GM19463 (cell line): ENCODE results near the gene PPP1R8.
"Not testable (repeated sequence)": the region's sequence is repeated elsewhere in the genome, so short reads cannot be mapped to it uniquely, and the experiment has no call there.

Experiments used
- ATAC-seq: cut with Tn5 transposase; IDR thresholded peaks from one replicate; pipeline ENCODE4 v1.9.1; 2021; ENCODE audit warnings: mild to moderate bottlenecking, moderate library complexity; ENCODE audit not compliant: unreplicated experiment

The PPP1R8 gene

DNA sequence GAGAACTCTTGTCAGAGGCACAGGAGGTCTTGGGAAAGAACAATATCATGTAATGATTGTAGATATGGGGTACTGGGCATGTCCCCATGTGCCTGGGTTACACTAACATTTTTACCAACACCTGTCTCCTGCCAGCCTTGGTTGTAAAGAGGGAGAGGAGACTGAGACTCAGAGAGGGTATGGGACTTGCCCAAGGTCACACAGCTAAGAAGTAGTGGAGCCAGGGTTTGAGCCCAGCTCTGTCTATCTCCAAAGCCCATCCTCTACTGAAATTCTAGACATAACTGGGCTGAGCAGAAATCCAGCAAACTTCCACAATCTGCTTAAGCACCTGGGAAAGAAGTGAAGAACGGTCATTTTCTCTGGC, 39.1 kb downstream of the PPP1R8 start:
- no peak for ATAC-seq

- not testable (repeated sequence) for ATAC-seq
Measured at GRCh38 chr1:27871076-27871475, 40.5 kb downstream of the PPP1R8 start.

GRCh38 chr1:27872059-27872801, 41.6 kb downstream of the PPP1R8 start, which contains the start of gene THEMIS2:
THEMIS2 (plus strand) TSS chr1:27872544; CDS start chr1:27872572, 28 bp downstream.
- ATAC-seq, result no peak

DNA sequence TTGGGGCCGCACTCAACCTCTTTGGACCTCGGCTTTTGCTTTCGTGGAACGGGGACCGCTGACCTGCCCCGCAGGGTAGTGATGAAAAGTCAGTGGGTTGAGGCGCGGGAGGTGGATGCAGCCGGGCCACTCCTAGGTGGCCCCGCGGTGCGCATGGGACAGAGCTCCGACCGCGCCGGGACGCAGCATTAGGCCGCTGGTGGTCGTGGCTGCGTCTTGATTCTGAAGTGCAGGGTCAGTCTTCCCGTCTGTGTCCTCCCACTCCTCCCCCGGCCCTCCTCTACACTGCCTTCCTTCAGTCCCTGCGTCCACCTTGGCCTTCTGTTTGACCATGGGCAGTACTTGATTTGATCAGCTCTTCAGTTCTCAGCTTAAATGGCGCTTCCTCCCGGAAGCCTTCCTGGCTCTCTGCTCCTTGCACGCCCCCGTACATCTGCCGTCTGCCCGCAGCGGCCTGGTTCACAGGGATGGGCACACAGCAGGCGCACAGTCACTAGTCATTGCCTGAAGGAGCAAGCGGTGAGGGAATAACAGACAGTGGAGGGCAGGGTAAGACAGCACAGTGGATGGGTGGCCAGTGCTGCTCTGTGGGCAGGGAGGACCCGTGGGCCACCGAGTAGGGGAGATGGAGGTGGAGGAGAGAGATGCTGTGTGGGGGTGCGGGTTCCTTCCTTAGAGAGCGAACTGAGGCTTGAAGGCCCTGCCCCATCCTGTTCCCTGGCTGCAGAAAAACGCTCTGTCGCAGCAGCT, 42.4 kb downstream of the PPP1R8 start:
- no peak for ATAC-seq

GRCh38 chr1:27873671-27874384, 43.2 kb downstream of the PPP1R8 start:
- no peak for ATAC-seq

DNA sequence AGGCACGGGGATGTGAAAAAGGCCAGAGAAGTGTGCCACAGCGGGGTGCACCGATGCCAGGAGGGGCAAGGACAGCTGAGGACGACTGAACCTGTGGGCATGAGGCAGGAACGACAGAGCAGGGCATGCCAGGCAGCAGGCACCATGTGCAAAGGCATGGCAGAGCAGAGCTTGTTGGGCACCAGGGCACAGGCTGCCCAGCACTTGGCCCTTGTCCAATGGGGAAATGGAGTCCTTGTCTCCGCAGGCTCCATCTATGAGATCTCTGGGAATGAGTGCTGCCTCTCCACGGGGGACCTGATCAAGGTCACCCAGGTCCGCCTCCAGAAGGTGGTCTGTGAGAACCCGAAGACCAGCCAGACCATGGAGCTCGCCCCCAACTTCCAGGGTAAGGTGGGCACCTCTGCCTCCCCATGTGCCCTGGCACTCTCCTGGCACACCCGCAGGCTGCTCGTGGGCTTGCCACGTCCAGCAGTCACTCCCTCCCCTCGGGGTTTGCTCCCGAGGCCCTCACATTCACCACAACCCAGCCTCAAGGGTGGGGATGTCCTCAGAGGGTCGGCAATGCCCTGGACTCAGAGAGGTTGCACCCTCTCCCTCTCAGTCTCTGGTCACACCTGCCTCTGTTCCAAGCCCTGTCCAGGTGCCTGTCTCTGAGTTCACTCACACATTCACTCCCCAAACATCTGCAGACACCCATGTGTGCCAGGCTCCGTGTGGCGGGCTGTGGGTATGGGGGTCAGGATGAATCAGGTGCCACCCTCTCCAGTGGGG, 45.9 kb downstream of the PPP1R8 start:
- ATAC-seq, result no peak

GRCh38 chr1:27877115-27877416, 46.5 kb downstream of the PPP1R8 start:
- no peak for ATAC-seq

GRCh38 chr1:27878039-27878438, 47.5 kb downstream of the PPP1R8 start:
- no peak for ATAC-seq

DNA sequence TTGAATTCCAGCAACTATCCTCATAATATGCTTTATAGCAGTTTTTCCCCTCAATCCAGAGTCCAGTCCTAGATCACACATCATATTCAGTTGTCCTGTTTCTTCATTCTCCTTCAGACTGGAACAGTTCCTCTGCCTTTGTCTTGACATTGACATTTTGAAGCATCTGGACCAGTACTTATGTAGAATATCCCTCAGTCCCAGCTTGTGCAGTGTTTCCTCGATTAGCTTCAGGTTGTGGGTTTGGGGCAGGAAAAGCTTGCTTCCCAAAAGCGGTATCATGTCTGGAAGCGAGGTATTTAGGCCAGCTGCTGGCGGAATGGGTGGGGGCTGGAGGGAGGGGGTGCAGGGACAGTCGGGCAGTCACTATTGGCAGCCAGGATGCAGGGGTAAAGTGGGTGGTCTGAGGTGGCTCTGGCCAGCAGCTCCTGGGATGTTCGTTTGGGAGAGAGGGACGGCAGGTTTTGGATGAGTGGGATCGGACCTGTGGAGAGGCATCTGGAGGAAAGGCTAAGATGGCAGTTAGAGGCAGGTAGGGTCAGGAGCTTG, 48.3 kb downstream of the PPP1R8 start:
- ATAC-seq, result no peak

DNA sequence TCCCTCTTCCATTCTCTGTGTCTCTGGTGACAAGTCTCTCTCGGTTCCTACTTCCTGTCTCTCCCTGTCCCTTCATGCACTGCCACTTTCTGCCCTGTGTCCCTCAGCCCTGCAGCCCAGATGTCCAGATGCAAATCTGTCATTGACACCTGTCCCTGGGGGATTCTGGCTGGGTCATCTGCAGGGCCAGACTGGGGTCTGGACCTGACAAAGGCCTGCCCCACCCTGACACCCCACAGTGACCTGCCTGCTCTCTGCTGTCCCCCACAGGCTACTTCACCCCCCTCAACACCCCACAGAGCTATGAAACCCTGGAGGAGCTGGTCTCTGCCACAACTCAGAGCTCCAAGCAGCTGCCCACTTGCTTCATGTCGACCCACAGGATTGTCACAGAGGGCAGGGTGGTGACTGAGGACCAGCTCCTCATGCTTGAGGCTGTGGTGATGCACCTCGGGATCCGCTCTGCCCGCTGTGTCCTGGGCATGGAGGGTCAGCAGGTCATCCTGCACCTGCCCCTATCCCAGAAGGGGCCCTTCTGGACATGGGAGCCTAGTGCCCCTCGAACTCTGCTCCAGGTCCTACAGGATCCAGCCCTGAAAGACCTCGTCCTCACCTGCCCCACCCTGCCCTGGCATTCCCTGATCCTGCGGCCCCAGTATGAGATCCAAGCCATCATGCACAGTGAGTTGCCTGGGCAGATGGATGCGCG, 48.9 kb downstream of the PPP1R8 start:
- ATAC-seq, result no peak

DNA sequence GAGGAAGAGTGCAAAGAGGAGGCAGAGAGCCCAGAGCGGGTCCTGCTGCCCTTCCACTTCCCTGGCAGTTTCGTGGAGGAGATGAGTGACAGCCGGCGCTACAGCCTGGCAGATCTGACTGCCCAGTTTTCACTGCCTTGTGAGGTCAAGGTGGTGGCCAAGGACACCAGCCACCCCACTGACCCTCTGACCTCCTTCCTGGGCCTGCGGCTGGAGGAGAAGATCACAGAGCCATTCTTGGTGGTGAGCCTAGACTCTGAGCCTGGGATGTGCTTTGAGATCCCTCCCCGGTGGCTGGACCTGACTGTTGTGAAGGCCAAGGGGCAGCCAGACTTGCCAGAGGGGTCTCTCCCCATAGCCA, 51.9 kb downstream of the PPP1R8 start:
- ATAC-seq, result no peak

GRCh38 chr1:27883536-27883935, 53.0 kb downstream of the PPP1R8 start:
- ATAC-seq, result no peak

DNA sequence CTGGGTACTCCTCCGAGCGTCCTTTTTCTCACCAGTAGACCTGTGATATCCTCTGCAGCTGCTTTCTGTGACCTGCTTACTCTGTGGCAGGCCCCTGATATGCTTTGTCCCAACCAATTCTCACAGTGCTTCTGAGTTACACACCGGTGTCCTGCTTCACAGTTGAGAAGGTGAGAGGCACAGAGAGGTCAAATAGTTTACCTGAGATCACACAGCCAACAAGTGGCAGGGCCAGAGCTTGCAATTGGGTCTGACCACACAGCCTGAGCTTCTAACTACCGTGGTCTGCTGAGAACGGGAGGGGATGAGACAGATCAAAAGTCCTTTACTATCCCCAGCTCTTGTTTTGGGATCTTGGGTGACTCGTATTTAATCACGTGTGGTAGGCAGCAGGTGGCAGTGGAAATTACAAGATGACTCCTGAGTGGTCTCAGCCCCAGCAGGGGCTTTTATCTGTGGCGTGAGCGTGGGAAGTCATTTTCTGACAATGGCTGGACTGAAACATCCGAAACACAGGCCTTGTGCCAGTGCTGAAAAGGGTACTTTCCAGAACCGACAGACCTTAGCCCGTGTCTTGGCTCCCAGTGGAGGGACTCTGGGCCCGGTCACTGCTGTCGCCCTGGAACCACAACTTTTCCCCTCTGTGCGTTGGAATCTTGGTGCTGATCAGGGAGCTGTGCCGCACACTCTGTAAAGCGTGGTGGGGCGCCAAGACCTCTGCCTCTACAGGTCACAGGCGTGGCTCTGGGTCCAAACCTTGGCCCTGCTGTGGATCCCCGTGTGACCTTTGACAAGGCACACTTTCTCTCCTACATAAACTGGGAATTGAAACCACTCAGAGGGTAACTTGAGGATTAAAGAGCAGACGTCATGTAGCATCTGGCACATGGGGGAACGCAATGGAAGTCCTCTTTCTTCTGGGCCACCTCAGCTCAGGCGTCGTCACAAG, 53.7 kb downstream of the PPP1R8 start:
- ATAC-seq, result peak; percentile 51

DNA sequence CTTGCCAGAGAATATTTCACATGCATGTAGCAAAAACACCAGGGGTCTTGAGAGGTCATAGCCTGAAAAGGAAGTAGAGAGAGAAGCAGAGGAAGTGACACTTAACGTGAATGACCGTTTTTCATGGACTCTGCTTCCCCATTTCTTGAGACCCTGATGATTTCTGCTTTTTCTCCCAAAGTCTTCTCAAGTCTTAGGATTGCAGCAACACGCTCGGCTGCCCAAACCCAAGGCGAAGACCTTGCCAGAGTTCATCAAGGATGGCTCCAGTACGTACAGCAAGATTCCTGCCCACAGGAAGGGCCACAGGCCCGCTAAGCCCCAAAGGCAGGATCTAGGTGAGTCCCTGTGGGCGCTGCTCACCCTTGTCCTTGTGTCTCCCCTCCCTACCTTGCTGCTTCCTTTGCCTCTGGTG, 54.5 kb downstream of the PPP1R8 start:
- no peak for ATAC-seq

DNA sequence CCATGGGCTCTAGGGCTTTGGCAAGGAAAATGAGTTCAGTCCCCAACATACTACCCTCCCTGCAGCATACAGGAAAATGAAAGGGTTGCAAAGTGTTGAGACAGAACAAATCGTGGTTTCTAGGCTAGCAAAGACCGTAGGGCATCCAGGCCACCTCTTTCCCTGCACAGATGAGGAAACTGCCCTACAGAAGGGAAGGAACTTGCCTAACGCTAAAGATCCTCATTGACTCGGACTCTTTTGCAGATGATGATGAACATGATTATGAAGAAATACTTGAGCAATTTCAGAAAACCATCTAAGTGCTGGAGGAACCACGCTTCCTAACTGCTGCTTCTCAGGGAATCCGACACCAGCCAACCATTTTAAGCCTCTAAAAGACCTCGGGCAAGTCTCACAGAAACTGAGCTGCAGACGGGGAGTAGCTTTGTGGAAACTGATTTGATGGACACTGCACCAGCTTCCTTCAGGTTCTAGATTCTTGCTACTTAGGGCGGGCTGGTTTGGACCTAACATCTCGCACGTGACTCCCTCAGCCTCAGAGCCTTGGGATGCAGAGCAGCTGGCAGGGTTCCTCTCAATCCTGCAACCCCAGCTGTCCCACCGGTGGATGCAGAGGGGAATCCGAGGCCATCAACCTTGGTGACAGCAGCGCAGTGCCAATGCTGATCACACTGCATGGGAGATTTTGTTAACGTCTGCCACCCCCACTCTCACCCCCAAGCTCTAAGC, 55.2 kb downstream of the PPP1R8 start:
- ATAC-seq, result no peak

DNA sequence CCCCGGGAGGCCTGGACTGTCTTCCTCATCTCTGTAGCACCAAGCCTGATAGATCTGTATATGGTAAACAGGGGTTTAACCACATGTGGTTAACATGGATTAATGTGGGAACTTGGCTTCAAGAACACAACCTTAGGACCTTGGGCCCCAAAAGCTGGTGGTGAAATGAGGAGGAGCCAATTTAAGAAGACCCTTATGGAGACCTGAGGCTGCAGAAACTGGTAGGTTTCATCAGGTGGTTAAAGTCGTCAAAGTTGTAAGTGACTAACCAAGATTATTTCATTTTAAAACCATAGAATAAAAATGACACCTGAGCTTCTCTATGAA, 55.7 kb downstream of the PPP1R8 start:
- no peak for ATAC-seq

- ATAC-seq, result no peak
Measured at GRCh38 chr1:27886744-27887143, 56.2 kb downstream of the PPP1R8 start.

DNA sequence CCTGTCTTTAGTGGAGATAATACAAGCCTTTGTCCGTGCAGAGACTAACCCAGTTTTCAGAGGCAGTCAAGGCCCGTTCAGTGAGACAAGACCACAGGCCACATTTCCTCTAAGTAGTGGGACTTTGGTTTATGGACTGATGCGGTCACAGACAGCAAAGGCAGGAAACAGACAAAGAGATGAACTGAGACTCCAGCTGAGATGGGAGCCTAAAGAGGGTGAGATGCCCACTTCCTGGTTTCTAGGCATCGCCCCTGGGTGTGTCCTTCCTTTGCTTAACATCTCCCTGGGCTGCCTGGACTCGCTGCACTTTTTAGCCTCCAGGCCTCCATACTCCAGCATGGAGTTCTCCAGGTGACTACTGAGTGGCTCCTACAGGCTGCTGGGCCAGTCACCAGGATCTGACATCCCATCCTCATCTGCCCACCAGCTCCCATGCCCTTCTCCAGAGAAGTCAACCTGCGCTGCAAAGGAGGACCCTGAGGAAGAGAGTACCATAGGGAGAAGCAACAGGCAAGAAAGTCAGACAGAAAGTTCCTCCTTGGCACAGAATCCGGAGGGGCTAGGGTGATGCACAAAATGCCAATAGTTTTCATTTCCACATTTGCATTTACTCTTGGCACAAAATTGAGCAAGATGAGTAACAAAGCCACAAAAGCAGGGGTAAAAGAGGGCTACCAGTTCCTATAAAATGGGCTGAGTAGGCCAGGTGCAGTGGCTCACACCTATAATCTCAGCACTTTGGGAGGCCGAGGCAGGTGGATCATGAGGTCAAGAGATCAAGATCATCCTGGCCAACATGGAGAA, 56.8 kb downstream of the PPP1R8 start:
- ATAC-seq, result no peak
